Astrocyte of the spinal cord (primary cell): Measurements from ENCODE around the gene LIX1L.
A peak's percentile ranks its signal among the peaks of the same experiment; 100 is the strongest.
"Not testable (repeated sequence)": the region's sequence is repeated elsewhere in the genome, so short reads cannot be mapped to it uniquely, and the experiment has no call there.

Experiments used
- DNase-seq: peaks from one replicate; pipeline ENCODE4 v3.0.0; 2011; ENCODE audit warnings: low read depth, low spot score
- H3K4me3 ChIP-seq: 2 replicates; pipeline ENCODE4 v1.5.1; 2011; ENCODE audit warnings: low read depth, mild to moderate bottlenecking, low read length, moderate library complexity
- CTCF ChIP-seq: IDR thresholded peaks from 2 replicates; pipeline ENCODE4 v1.5.1; 2012; ENCODE audit warnings: low read depth, mild to moderate bottlenecking, low read length, inconsistent platforms
- in situ Hi-C: cut with HindIII; loops from 2 replicates; pipeline ENCODE4 v1.10.0; 2017; ENCODE audit warnings: low sequenced_read_pairs

LIX1L gene

GRCh38 chr1:145926686-145927062, 31.1 kb downstream of the LIX1L start:
- peak; percentile 12 for DNase-seq

GRCh38 chr1:145922266-145922665, 35.6 kb downstream of the LIX1L start:
- no peak for TF ChIP-seq CTCF
- DNase-seq, result no peak
- in situ Hi-C loops, result no loop called here
- no peak overlapping the region for H3K4me3 ChIP-seq

More at GRCh38 chr1:145926686-145927062, 31.1 kb downstream of the LIX1L start:
- H3K4me3 ChIP-seq, result peak overlapping the region; percentile 84
- in situ Hi-C loops, result no loop called here
- no peak for TF ChIP-seq CTCF

- DNase-seq, H3K4me3 ChIP-seq, in situ Hi-C loops: not testable (repeated sequence)
These were observed 37.5 kb downstream of the LIX1L start for GRCh38 chr1:145920297-145920696.

GRCh38 chr1:145918992-145919939, 38.6 kb downstream of the LIX1L start:
- in situ Hi-C loops, result no loop called here
- peak; percentile 52 for DNase-seq
- peak overlapping the region; percentile 84 for H3K4me3 ChIP-seq
- TF ChIP-seq CTCF, result peak; percentile 16

GRCh38 chr1:145918144-145918991, 39.4 kb downstream of the LIX1L start, which contains the start of gene PEX11B:
PEX11B (minus strand) TSS chr1:145918717; CDS start chr1:145918688, 29 bp downstream.
- DNase-seq, result peak; percentile 92
- in situ Hi-C loops, result no loop called here
- H3K4me3 ChIP-seq, result peak within 1 kb of the TSS; percentile 84
- TF ChIP-seq CTCF, result no peak

- peak overlapping the region; percentile 84 for H3K4me3 ChIP-seq
- TF ChIP-seq CTCF, result no peak
- DNase-seq, result no peak
- in situ Hi-C loops, result no loop called here
These were observed 40.2 kb downstream of the LIX1L start for GRCh38 chr1:145917595-145917994.

- no peak overlapping the region for H3K4me3 ChIP-seq
- no peak for TF ChIP-seq CTCF
- in situ Hi-C loops, result no loop called here
- no peak for DNase-seq
These were observed 41.1 kb downstream of the LIX1L start for GRCh38 chr1:145916745-145917144.
